GM18870 (cell line): ENCODE measurements around the gene BET1.

ENCODE experiments used
- ATAC-seq: cut with Tn5 transposase; IDR thresholded peaks from one replicate; pipeline ENCODE4 v1.9.1; 2021; ENCODE audit warnings: moderate library complexity; ENCODE audit not compliant: unreplicated experiment

Gene BET1

DNA sequence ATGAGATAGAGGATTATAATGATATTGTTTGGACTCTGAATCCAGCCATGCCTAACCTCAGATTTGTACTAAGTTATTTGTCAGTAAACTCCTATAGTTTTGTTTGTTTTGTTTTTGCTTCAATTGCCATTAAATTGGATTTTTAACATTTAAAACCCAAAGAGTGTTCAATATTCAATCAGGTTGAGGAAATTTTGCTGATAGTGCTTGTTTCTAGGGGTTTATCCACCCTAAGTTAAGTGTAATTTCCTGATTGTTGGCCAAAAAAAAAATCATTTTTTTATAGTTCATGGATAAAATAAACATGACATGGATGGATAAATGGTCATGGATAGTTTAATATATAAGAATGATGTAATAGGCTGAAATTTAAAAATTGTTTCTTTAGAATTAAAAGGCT lies 11.4 kb upstream of the BET1 start:
- ATAC-seq: no peak

GRCh38 chr7:94012746-94013145 lies 8.6 kb upstream of the BET1 start:
- no peak for ATAC-seq

GRCh38 chr7:94011714-94012353 lies 7.7 kb upstream of the BET1 start:
- ATAC-seq: no peak

DNA sequence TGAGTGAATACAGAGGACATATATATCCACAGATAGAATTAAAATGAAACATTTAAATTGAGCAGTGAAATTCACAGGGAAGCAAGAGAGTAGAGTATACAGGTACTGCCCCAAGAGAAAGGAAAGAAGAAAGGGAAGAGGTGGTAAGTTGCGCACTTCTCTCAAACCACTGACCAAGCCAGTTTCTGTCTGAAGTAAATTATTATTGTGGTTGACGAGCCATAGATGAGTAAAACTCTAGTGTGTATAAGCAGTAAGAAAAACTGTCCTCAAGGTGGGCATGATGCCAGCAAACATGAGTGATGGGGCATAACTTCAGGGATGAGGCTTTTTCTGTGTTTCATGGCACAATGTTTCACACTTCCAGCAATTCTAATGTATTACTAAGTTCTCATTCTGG lies 4.4 kb upstream of the BET1 start:
- no peak for ATAC-seq

DNA sequence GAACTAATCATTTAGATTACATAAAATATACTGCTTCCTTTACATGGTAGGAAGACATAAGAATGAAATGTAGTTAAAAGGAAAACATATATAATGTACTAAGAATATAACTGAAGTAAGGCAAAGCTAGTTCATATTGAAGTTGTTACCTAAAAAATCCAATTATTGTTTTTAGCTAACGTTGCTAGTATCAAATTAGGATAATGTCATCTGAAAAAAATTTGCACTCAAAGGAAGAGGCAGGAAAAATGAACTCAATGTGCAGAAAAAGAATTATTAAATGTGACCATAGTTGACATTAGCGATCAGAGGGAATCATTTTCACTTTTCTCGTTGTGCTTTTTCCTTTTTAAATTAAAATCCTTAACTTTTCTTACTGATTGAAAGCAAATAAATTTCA lies 1.6 kb upstream of the BET1 start:
- ATAC-seq: no peak

- peak; percentile 12 for ATAC-seq
Measured at GRCh38 chr7:94003446-94004023, 620 bp downstream of the BET1 start.

GRCh38 chr7:94001396-94001795 lies 2.8 kb downstream of the BET1 start:
- ATAC-seq: no peak

GRCh38 chr7:93997868-93998267 lies 6.3 kb downstream of the BET1 start:
- no peak for ATAC-seq

- ATAC-seq: peak; percentile 52
Measured at GRCh38 chr7:93992421-93993110, 11.6 kb downstream of the BET1 start.

DNA sequence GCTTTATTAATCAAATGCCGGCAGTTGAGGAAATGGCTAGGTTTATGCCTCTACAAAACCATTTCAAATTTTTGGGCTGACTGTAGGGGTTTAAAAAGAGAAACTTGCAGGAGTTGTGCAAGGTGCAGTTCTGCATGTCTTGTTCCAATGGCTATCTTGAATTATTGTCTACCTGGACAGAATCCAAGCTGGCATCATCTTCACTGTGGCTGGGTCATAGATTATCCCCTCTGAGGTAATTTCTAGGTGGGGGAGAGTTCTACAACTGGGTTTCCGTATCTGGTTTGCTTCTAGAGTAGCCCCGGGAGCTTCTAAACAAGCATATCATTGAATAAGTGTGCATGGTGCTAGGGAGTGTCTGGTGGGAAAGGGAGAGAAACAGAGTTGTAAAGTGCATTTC lies 16.9 kb downstream of the BET1 start:
- ATAC-seq: no peak

- ATAC-seq: no peak
Measured at GRCh38 chr7:93985101-93985500, 19.1 kb downstream of the BET1 start.

- ATAC-seq: no peak
Measured at GRCh38 chr7:93984024-93984423, 20.1 kb downstream of the BET1 start.

DNA sequence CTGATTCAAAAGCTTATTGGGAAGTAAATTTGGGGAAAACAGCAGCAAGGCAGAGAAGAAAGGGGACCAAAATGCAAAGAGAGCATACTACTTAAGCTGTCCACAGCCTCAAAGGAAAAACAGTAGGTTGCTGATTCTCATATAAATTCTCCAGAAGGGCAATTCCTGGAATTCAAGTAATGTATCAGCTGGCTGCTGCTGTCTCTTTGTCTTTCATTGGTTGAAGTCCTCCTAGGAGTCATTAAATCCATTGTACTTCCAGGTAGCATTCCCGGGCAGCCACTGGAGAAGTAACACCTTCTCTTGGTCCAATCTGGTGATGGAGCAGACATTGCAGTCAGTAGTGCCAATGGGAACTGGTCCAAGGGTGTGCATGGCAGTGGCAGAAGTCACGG lies 22.7 kb downstream of the BET1 start:
- no peak for ATAC-seq

DNA sequence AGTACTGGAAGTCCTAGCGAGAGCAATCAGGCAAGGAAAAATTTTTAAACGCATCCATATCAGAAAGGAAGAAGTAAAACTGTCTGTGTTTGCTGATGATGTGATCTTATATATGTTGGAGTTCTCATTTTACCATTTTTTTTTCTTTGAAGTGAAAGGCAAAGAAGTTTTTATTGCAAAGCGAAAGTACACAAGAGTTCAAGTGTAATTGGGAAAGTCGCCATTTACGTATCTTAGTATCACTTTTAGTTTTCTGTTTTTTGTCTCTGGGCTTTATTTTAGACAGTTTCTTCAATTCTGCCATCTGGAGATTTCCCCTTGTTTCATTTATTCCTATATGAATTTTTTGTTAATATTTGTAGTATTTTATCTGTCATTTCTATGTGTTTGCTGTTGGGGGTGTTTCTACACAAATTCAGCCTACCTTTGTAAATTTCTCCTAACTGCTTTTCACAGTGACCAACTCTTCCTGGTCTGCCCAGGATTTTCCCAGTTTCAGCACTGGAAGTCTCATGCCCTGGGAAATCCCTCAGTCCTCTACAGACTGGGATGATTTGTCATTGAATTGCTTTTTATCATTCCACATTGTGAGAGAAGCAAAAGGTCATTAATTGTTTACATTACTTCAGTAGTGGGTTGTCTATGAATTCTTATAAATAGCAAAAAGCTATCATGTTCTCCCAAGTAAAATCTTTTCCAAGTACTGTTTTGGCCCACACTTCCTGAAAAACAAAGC lies 23.2 kb downstream of the BET1 start:
- ATAC-seq: no peak

DNA sequence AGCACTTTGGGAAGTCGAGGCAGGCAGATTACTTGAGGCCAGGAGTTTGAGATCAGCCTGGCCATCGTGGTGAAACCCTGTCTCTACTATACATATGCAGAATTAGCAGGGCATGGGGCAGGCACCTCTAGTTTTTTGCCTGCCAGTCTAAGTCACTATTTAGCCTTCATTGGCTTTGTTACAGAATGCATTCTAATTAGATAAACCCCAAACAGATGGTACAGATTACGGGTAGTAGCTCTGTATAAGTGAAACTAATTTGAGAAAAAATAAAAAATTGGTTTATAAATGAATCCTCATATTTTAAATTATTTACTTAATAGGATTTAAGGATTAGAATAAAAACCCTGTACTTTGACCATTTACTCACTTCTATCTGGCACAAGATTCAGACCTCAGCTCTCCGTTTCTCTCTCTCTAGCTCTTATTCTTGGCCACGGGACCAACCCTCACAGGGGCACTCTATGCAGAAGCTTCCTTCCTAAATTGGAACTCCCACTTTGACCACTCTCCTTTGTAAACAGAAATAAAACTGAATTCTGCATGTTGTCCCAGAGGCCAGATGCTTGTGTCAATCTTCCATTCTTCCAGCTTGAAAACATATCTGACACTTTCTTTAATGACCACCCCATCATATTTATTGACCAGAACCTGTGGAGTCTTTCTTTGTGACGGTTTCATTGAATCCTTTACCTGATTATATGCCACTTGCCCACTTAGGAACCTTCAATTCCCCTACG lies 26.8 kb downstream of the BET1 start:
- ATAC-seq: no peak

DNA sequence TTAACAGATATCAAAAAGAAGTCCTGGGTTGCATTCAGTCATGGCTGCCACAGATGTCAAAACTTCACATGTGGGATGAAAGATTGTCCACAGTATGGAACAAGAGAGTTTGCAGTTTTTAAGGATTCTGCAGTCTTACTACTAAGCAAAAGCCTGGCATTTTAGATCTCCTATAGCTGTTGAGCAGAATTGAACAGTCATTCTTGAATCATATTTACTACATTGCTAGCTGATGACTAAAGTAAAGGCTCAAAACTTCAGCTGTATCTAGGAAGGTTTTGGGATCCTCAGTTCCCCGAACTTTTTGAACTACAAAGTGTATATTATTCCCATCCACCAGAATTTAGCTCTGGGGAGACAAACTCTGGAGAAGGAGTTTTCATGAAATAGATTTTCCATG lies 31.0 kb downstream of the BET1 start:
- ATAC-seq: no peak

DNA sequence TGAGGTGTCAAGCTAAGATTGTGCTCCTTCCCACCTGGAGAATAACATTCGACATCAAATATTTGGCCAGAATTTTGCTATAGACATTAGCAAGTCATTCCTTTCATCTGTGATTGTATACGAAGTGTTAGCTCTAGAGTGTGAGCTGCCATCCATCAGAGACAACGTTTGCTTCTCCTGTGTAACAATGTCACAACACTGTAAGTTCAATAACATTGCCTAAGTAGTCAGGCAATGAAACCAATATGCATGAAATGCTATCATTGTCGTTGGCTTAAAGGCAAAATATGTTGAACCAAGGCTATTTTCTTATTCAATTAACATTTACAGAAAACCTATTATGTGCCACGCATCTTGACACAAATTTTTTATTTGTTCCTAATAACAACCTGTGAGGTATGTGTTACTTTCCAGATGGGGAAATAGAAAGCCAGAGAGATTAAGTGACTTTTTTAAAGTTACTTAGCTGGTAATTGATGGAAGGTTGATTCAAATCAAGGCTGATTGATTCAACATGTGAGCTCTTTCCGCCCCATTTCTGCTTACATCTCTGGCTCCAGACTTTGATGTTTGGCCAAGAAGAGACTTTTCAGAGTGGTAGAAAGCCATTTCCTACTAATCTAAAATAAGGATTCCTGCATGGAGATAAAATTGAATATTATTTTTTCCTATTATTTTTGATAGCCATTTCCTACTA lies 32.0 kb downstream of the BET1 start:
- ATAC-seq: no peak

- no peak for ATAC-seq
Measured at GRCh38 chr7:93968911-93969620, 35.1 kb downstream of the BET1 start.

DNA sequence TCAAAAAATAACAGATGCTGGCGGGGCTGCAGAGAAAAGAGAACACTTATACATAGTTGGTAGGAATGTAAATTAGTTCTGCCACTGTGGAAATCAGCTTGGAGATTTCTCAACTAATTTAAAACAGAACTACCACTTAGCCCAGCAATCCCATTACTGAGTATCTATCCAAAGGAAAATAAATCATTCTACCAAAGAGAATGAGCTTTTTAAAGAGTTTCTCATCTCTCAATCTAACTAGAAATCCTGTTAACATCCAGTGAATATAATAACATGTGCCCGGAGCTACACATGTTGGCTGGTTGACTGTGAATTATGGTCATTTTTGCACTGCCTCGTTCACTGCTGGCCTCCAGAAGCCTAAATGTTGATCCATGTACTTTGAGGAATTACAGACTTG lies 39.3 kb downstream of the BET1 start:
- no peak for ATAC-seq

DNA sequence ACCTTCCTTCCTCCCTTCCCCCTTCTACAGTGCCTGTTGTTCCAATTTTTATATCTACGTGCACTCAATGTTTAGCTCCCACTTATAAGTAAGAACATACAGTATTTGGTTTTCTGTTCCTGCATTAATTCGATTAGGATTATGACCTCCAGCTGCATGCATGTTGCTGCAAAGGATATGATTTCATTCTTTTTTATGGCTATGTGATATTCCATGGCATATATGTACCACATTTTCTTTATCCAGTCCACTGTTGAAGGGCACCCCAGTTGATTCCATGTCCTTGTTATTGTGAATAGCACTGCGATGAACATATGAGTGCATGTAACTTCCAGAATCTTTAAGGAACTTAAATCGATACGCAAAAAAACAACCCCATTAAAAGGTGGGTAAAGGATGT lies 39.9 kb downstream of the BET1 start:
- ATAC-seq: no peak
